Measurements from ENCODE around the gene LRRC3C.

LRRC3C gene

GRCh38 chr17:39963829-39964228, 36.3 kb downstream of the LRRC3C start:
- POLR2A ChIA-PET: no interaction called here
- no peak for TF ChIP-seq CTCF (IDR thresholded peaks at IDR 0.05; ENCODE audit: control extremely low read depth, extremely low read depth, low read depth, missing control alignments)
- CTCF ChIA-PET: interaction anchor here (0.9 to 1.1 kb wide), 2 partner anchors 9 to 187 kb away, joined by 3 to 4 read pairs; no protein-coding TSS in a partner anchor
- no peak for DNase-seq (ENCODE audit: extremely low spot score)

- TF ChIP-seq CTCF (IDR thresholded peaks at IDR 0.05; ENCODE audit: control extremely low read depth, extremely low read depth, low read depth, missing control alignments): no peak
- DNase-seq (ENCODE audit: extremely low spot score): no peak
- CTCF ChIA-PET: interaction anchor here (1.0 to 1.8 kb wide), 4 partner anchors 10 to 343 kb away, joined by 3 to 5 read pairs (median 4); partner anchors contain the start of gene PSMD3
- POLR2A ChIA-PET: no interaction called here
Observed at GRCh38 chr17:39965017-39965699, 37.6 kb downstream of the LRRC3C start.

GRCh38 chr17:39966771-39967170, 39.2 kb downstream of the LRRC3C start:
- no peak for DNase-seq (ENCODE audit: extremely low spot score)
- CTCF ChIA-PET: interaction anchor here (2.8 kb wide), 1 partner anchor 8 kb away, joined by 12 read pairs; no protein-coding TSS in a partner anchor
- TF ChIP-seq CTCF (IDR thresholded peaks at IDR 0.05; ENCODE audit: control extremely low read depth, extremely low read depth, low read depth, missing control alignments): no peak
- POLR2A ChIA-PET: no interaction called here

- ChIA-PET CTCF (interaction anchor here (0.6 to 2.8 kb wide), 6 partner anchors 9 to 347 kb away, joined by 3 to 12 read pairs (median 6); partner anchors contain the start of gene PSMD3), POLR2A (no interaction called here)
- no peak for TF ChIP-seq CTCF (IDR thresholded peaks at IDR 0.05; ENCODE audit: control extremely low read depth, extremely low read depth, low read depth, missing control alignments)
- DNase-seq (ENCODE audit: extremely low spot score): no peak
Observed at GRCh38 chr17:39968761-39969160, 41.2 kb downstream of the LRRC3C start.

- no peak for DNase-seq (ENCODE audit: extremely low spot score)
- POLR2A ChIA-PET: no interaction called here
- TF ChIP-seq CTCF (IDR thresholded peaks at IDR 0.05; ENCODE audit: control extremely low read depth, extremely low read depth, low read depth, missing control alignments): no peak
- CTCF ChIA-PET: interaction anchor here (1.7 to 2.8 kb wide), 3 partner anchors 8 to 11 kb away, joined by 5 to 12 read pairs (median 8); no protein-coding TSS in a partner anchor
Observed at GRCh38 chr17:39969375-39969774, 41.8 kb downstream of the LRRC3C start.

- POLR2A ChIA-PET: no interaction called here
Observed at GRCh38 chr17:39970157-39970692, 42.7 kb downstream of the LRRC3C start.

More at GRCh38 chr17:39970157-39970692, 42.7 kb downstream of the LRRC3C start:
- CTCF ChIA-PET: interaction anchor here (1.1 kb wide), 1 partner anchor 10 kb away, joined by 4 read pairs; the partner anchor contains the start of gene PSMD3
- TF ChIP-seq CTCF (IDR thresholded peaks at IDR 0.05; ENCODE audit: control extremely low read depth, extremely low read depth, low read depth, missing control alignments): no peak
- no peak for DNase-seq (ENCODE audit: extremely low spot score)

All from GM10248 (cell line).